IPS DF 6.9 (cell line): Measurements from ENCODE around the gene PPARD.
"Not testable (repeated sequence)": the region's sequence is repeated elsewhere in the genome, so short reads cannot be mapped to it uniquely, and the experiment has no call there.

Source experiments
- DNase-seq: peaks from one replicate; pipeline ENCODE4 v3.0.0-alpha.2; 2013; ENCODE audit warnings: low read depth, low spot score
- H3K27ac ChIP-seq: one replicate; pipeline ENCODE4 v1.5.1; 2013; ENCODE audit warnings: low read length, control low read depth
- H3K27me3 ChIP-seq: 2 replicates; pipeline ENCODE4 v1.6.1; 2013; ENCODE audit warnings: mild to moderate bottlenecking, low read length; ENCODE audit not compliant: control insufficient read depth, insufficient read depth
- H3K36me3 ChIP-seq: 2 replicates; pipeline ENCODE4 v1.6.1; 2013; ENCODE audit warnings: low read length; ENCODE audit not compliant: control insufficient read depth, insufficient read depth
- H3K4me1 ChIP-seq: 2 replicates; pipeline ENCODE4 v1.6.1; 2013; ENCODE audit warnings: low read length; ENCODE audit not compliant: control insufficient read depth, insufficient read depth
- H3K4me3 ChIP-seq: 2 replicates; pipeline ENCODE4 v1.5.1; 2013; ENCODE audit warnings: mild to moderate bottlenecking, low read length
- H3K9me3 ChIP-seq: 2 replicates; pipeline ENCODE4 v1.6.1; 2013; ENCODE audit warnings: low read length, inconsistent platforms; ENCODE audit not compliant: control insufficient read depth, insufficient read depth
- WGBS: extraction: QIAGEN DNeasy Blood & Tissue Kit; methylation state at CpG from one replicate; pipeline ENCODE4 v1.1.7; 2013; ENCODE audit warnings: mixed read lengths, missing lambda C conversion rate; ENCODE audit not compliant: insufficient read length, insufficient coverage; 5-methylcytosine and 5-hydroxymethylcytosine counted together

PPARD gene

GRCh38 chr6:35312807-35313206 is 29.6 kb upstream of the PPARD start:
- WGBS = no CpG with 5 or more reads among the region's 2 CpGs
- H3K27me3 ChIP-seq = peaks cover 7% of the 10 kb centered on the region
- no peak overlapping the region for H3K4me3 ChIP-seq

GRCh38 chr6:35317483-35318195 is 24.7 kb upstream of the PPARD start:
- no CpG with 5 or more reads among the region's 28 CpGs for WGBS
- H3K27me3 ChIP-seq = peaks cover 7% of the 10 kb centered on the region
- no peak for DNase-seq
- H3K4me1 ChIP-seq = peaks cover 4% of the 10 kb centered on the region
- no peaks in the 10 kb centered on the region for H3K9me3 ChIP-seq
- H3K4me3 ChIP-seq = peak overlapping the region; percentile 60
- H3K27ac ChIP-seq = no peak overlapping the region
- H3K36me3 ChIP-seq = 0 out of 2 replicates have a peak, but pooled peaks cover 3% of the 10 kb centered on the region

More at GRCh38 chr6:35312807-35313206, 29.6 kb upstream of the PPARD start:
- no peaks in the 10 kb centered on the region; the same call in 1 of the 2 replicates for H3K36me3 ChIP-seq
- H3K9me3 ChIP-seq = no peaks in the 10 kb centered on the region
- H3K27ac ChIP-seq = no peak overlapping the region
- H3K4me1 ChIP-seq = peaks cover 4% of the 10 kb centered on the region
- DNase-seq = no peak

DNA sequence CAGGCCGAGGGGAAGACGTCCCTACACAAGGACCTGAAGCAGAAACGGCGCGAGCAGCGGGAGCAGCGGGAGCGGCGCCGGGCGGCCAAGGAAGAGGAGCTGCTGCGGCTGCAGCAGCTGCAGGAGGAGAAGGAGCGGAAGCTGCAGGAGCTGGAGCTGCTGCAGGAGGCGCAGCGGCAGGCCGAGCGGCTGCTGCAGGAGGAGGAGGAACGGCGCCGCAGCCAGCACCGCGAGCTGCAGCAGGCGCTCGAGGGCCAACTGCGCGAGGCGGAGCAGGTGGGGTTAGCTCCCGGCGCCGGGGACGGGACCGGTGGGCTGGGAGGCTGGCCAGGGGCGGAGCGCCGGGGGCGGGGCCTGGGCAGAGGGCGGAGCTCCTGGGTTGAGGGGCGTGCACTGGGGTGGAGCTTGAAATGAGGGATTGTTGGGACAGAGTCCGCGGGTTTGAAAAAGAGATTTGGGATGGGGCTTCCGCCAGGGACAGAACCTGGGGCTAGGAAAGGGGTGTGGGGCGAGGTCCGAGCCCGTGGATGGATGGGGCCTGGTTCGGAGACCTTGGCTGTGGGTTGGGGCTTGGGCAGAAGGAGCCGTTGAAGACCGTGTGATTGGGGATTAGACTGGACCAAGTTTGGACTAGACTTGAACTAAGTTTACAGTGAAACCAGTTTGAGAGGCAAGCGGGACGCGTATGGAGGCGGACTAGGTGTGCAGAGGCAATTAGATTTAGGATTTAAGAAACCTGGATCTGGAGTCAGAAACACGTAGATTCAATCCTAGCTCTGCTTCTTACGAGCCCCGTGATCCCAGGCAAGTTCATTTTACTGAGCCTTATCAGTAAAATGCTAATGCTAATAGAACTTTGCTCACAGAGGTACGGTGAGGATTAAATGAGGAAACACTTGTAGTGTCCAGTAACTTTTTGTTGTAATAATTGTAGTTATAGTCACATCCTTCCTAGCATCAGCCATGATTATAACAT is 23.9 kb upstream of the PPARD start:
- no peaks in the 10 kb centered on the region for H3K9me3 ChIP-seq
- H3K27me3 ChIP-seq = peaks cover 7% of the 10 kb centered on the region
- peaks cover 4% of the 10 kb centered on the region for H3K4me1 ChIP-seq
- DNase-seq = no peak
- no CpG with 5 or more reads among the region's 55 CpGs for WGBS
- H3K36me3 ChIP-seq = 0 out of 2 replicates have a peak, but pooled peaks cover 3% of the 10 kb centered on the region
- no peak overlapping the region for H3K27ac ChIP-seq
- H3K4me3 ChIP-seq = peak overlapping the region; percentile 60

DNA sequence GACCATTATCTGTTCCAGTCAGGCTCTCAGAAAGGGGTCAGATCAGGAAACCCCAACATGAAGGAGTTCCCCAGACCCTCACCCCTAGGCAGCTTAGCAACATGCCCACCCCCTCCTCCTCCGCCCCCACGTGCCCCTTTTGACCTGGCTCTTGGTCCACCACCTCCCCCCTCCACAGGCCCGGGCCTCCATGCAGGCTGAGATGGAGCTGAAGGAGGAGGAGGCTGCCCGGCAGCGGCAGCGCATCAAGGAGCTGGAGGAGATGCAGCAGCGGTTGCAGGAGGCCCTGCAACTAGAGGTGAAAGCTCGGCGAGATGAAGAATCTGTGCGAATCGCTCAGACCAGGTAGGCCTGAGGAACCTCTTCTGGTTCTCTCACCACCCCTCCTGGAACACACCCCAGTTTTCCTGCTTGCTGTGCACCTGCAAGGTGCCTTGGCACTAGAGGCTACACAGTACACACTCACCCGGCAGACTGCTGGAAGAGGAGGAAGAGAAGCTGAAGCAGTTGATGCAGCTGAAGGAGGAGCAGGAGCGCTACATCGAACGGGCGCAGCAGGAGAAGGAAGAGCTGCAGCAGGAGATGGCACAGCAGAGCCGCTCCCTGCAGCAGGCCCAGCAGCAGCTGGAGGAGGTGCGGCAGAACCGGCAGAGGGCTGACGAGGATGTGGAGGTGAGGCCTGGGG is 22.9 kb upstream of the PPARD start:
- peaks cover 7% of the 10 kb centered on the region for H3K27me3 ChIP-seq
- WGBS = no CpG with 5 or more reads among the region's 20 CpGs
- no peak for DNase-seq
- no peaks in the 10 kb centered on the region for H3K9me3 ChIP-seq
- no peak overlapping the region for H3K4me3 ChIP-seq
- H3K36me3 ChIP-seq = 0 out of 2 replicates have a peak, but pooled peaks cover 3% of the 10 kb centered on the region
- H3K4me1 ChIP-seq = peaks cover 4% of the 10 kb centered on the region
- no peak overlapping the region for H3K27ac ChIP-seq

GRCh38 chr6:35320031-35320410 is 22.3 kb upstream of the PPARD start:
- H3K27ac ChIP-seq = no peak overlapping the region
- no peak overlapping the region for H3K4me3 ChIP-seq
- no CpG with 5 or more reads among the region's 2 CpGs for WGBS
- no peaks in the 10 kb centered on the region for H3K9me3 ChIP-seq
- H3K36me3 ChIP-seq = 0 out of 2 replicates have a peak, but pooled peaks cover 3% of the 10 kb centered on the region
- peaks cover 7% of the 10 kb centered on the region for H3K27me3 ChIP-seq
- H3K4me1 ChIP-seq = peaks cover 4% of the 10 kb centered on the region
- DNase-seq = no peak

- H3K27ac ChIP-seq = no peak overlapping the region
- WGBS = no CpG with 5 or more reads among the region's 8 CpGs
- H3K4me3 ChIP-seq = no peak overlapping the region
- H3K9me3 ChIP-seq = no peaks in the 10 kb centered on the region
- 0 out of 2 replicates have a peak, but pooled peaks cover 3% of the 10 kb centered on the region for H3K36me3 ChIP-seq
- DNase-seq = no peak
- H3K4me1 ChIP-seq = peaks cover 4% of the 10 kb centered on the region
- H3K27me3 ChIP-seq = peaks cover 7% of the 10 kb centered on the region
Measured at GRCh38 chr6:35321091-35321490, 21.3 kb upstream of the PPARD start.

- no peak overlapping the region for H3K27ac ChIP-seq
- no peak for DNase-seq
- H3K4me3 ChIP-seq = no peak overlapping the region
- no peaks in the 10 kb centered on the region for H3K4me1 ChIP-seq
- no peaks in the 10 kb centered on the region for H3K9me3 ChIP-seq
- WGBS = no CpG with 5 or more reads among the region's 7 CpGs
- no peaks in the 10 kb centered on the region for H3K27me3 ChIP-seq
- H3K36me3 ChIP-seq = no peaks in the 10 kb centered on the region
Measured at GRCh38 chr6:35327349-35328027, 14.9 kb upstream of the PPARD start.

DNA sequence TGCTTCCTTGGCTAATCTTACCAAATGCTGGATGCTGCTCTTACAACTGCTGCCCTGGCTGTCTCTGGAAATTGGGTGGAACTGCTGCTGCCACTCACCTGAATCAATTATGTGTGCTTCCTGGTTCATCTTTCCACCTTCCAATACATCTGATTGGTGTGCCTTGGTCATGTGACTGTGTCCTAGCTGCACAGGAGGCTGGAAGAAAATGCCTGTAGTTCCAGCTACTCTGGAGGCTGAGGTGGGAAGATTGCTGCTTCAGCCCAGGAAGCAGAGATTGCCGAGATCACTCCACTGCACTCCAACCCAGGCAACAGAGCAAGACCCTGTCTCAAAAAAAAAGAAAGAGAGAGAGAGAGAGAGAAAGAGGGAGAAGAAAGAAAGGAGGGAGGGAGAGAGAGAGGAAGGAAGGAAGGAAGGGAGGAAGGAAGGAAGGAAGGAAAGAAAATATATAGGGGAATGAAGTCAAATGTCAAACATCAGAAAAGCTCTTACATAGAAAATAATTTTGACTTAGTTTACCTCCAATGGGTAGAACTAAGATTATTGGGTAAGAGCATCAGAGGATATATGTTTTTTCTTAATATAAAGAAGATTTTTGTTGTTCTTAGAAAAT is 14.1 kb upstream of the PPARD start:
- H3K4me1 ChIP-seq = no peaks in the 10 kb centered on the region
- no peaks in the 10 kb centered on the region for H3K27me3 ChIP-seq
- H3K36me3 ChIP-seq = no peaks in the 10 kb centered on the region
- H3K4me3 ChIP-seq = no peak overlapping the region
- H3K27ac ChIP-seq = no peak overlapping the region
- H3K9me3 ChIP-seq = no peaks in the 10 kb centered on the region
- no peak for DNase-seq
- no CpG with 5 or more reads among the region's 1 CpG for WGBS

DNA sequence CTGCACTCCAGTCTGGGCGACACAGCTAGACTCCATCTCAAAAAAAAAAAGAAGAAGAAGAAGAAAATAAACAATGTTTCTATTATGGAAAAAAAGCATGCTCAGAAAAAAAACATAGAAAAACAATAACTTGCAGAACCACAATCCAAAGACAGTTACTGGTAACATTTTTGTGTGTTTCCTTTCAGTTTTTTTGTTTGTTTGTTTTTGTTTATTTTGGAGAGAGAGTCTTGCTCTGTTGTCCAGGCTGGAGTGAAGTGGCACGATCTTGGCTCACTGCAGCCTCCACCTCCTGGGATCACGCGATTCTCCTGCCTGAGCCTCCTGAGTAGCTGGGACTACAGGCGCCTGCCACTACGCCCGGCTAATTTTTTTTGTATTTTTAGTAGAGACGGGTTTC is 13.4 kb upstream of the PPARD start:
- not testable (repeated sequence) for H3K36me3 ChIP-seq, H3K27me3 ChIP-seq, H3K4me1 ChIP-seq, H3K4me3 ChIP-seq, H3K27ac ChIP-seq, H3K9me3 ChIP-seq, DNase-seq
- WGBS = no CpG with 5 or more reads among the region's 8 CpGs
